Measurements from ENCODE around the gene VSTM4. TPM values are rescaled to one million over a fixed set of nuclear protein-coding genes. Genes with fewer than 3 reads are reported as not detected.
A peak's percentile ranks its signal among the peaks of the same experiment; 100 is the strongest.

VSTM4 gene
- total and polyA plus RNA-seq, 12 donors, result 15.1 to 136 (median 60.3) TPM

- no peak for DNase-seq
- Histone ChIP-seq H3K36me3 (replicated peaks in 1 of 2) (no peaks in the 10 kb centered on the region), H3K4me3 (no peak overlapping the region), H3K4me1 (replicated peaks in 1 of 2) (peaks cover 0 to 23% of the 10 kb centered on the region in 2 donors), H3K9me3 (replicated peaks in 1 of 3) (no peaks in the 10 kb centered on the region), H3K27ac (peak overlapping the region in 1 of 5 donors; percentile 26), H3K27me3 (no peaks in the 10 kb centered on the region)
- intact Hi-C loops (cut with DNase I), result no loop called here
- TF ChIP-seq POLR2A (IDR thresholded peaks at IDR 0.05) (no peak), CTCF (IDR thresholded peaks at IDR 0.05) (no peak)
- 70 to 80% (median 73%) methylated on average over 9 to 13 of the region's 13 CpGs for WGBS, 4 donors
Measured at GRCh38 chr10:49008505-49009198, 106.7 kb downstream of the VSTM4 start.

DNA sequence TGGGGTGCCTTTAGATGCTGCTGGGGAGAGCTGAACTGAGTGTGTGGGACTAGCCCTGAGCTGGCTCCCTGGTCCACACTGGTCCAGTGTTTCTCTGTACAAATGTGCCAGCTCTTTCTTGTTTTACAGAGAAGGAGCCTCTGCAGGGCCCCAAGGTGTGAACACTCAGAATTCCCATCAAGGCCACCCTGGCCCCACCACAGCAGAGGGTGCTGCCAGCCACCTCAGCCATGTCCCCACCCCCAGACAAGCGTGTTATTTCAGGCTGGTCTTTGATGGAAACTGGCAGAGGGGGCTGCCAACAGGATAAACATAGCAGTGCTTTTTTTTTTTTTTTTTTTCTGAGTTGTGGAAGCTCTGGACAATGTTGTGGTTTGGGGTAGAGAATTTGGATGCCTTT lies 107.2 kb downstream of the VSTM4 start:
- H3K9me3 ChIP-seq (replicated peaks in 1 of 3), result no peaks in the 10 kb centered on the region
- H3K27ac ChIP-seq, result no peak overlapping the region
- peaks cover 0 to 23% of the 10 kb centered on the region in 2 donors for H3K4me1 ChIP-seq (replicated peaks in 1 of 2)
- DNase-seq, result no peak
- no peaks in the 10 kb centered on the region for H3K36me3 ChIP-seq (replicated peaks in 1 of 2)
- TF ChIP-seq CTCF (IDR thresholded peaks at IDR 0.05) (no peak), POLR2A (IDR thresholded peaks at IDR 0.05) (no peak)
- H3K4me3 ChIP-seq, result no peak overlapping the region
- intact Hi-C loops (cut with DNase I), result no loop called here
- no peaks in the 10 kb centered on the region for H3K27me3 ChIP-seq
- 52 to 79% (median 74%) methylated on average over 1 of the region's 1 CpG for WGBS, 4 donors

DNA sequence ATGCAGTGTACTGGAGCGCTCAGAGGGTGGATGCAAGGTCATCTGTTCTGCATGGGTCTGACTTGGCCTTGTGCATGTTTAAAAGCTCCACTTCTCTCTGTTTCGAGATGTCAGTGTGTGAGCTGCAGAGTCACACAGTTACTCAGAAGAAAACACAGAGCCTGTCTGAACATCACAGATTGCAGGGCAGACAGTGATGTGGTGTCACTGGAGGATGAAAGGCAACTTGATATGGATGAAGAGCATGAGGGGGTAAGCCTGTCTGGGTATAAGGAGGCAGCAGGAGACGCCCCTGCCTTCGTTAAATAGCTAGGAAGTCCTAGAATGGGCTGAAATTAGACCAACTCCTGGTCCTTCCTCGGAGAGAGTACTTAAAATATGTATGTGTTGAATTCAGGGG lies 108.2 kb downstream of the VSTM4 start:
- DNase-seq, result no peak
- intact Hi-C loops (cut with DNase I), result no loop called here
- WGBS, 4 donors, result 41 to 56% (median 47%) methylated on average over 5 of the region's 5 CpGs

GRCh38 chr10:49005270-49005669 lies 110.1 kb downstream of the VSTM4 start:
- intact Hi-C loops (cut with DNase I), result no loop called here
- no peaks in the 10 kb centered on the region for H3K27me3 ChIP-seq
- no peaks in the 10 kb centered on the region for H3K36me3 ChIP-seq (replicated peaks in 1 of 2)
- H3K9me3 ChIP-seq (replicated peaks in 1 of 3), result no peaks in the 10 kb centered on the region
- 66 to 78% (median 76%) methylated on average over 5 of the region's 5 CpGs for WGBS, 4 donors
- peaks cover 0 to 27% of the 10 kb centered on the region in 2 donors for H3K4me1 ChIP-seq (replicated peaks in 1 of 2)
- H3K27ac ChIP-seq, result no peak overlapping the region
- DNase-seq, result no peak
- H3K4me3 ChIP-seq, result no peak overlapping the region
- TF ChIP-seq CTCF (IDR thresholded peaks at IDR 0.05) (no peak), POLR2A (IDR thresholded peaks at IDR 0.05) (no peak)

More for the DNA sequence above, 108.2 kb downstream of the VSTM4 start:
- no peak overlapping the region for H3K4me3 ChIP-seq
- no peaks in the 10 kb centered on the region for H3K27me3 ChIP-seq
- H3K27ac ChIP-seq, result no peak overlapping the region
- TF ChIP-seq CTCF (IDR thresholded peaks at IDR 0.05), result no peak
- no peak for TF ChIP-seq POLR2A (IDR thresholded peaks at IDR 0.05)
- H3K4me1 ChIP-seq (replicated peaks in 1 of 2), result peaks cover 0 to 31% of the 10 kb centered on the region in 2 donors
- H3K36me3 ChIP-seq (replicated peaks in 1 of 2), result no peaks in the 10 kb centered on the region
- H3K9me3 ChIP-seq (replicated peaks in 1 of 3), result no peaks in the 10 kb centered on the region

Data from adrenal gland (tissue), 12 donors.